NCI-H460 (cell line): ENCODE measurements around the gene ATP6V1G2. TPM values are rescaled to one million over a fixed set of nuclear protein-coding genes. Genes with fewer than 3 reads are reported as not detected.
"Not testable (repeated sequence)": the region's sequence is repeated elsewhere in the genome, so short reads cannot be mapped to it uniquely, and the experiment has no call there.

Experiments
- DNase-seq: peaks from one replicate; pipeline ENCODE4 v3.0.0-alpha.2; 2016; ENCODE audit warnings: low read depth; ENCODE audit errors: extremely low read depth
- total RNA-seq: library from RNA; depleted of rRNA; stranded (reverse); fragments of >200 nt; shearing (Covaris generic); gene quantifications from 2 replicates; pipeline ENCODE4 v1.2.3, GENCODE V29; 2014

ATP6V1G2 gene
- total RNA-seq, 1 experiment from 2014 or later, result 0.27 TPM

DNA sequence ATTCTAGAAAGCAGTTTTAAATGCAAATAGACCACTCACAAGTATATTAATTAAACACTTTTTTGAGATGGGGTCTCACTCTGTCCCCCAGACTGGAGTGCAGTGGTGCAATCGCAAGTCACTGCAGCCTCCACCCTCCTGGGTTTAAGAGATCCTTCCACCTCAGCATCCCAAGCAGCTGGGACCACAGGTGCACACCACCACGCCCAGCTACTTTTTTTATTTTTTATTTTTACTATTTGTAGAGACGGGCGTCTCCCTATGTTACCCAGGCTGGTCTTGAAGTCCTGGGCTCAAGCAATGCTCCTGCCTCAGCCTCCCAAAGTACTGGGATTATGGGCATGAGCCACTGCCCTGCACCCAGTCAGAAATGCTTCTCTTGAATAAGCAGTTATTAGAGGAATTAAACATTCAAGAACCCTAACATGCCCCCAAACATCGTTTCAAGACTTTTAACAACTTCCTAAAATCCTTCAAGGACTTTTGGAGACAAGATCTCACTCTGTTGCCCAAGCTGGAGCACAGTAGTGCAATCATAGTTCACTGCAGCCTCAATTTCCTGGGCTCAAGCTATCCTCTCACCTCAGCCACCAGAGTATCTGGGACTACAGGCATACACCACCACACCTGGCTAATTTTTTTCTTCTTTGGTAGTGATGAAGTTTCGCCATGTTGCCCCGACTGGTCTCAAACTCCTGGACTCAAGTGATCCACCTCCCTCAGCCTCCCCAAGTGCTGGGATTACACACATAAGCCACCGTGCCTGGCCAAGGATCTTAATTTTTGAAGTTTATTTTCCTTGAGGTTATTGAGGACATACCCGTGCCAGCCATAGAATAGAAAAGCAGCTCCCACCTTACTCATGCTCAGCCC, 14.4 kb downstream of the ATP6V1G2 start:
- DNase-seq, result no peak

DNA sequence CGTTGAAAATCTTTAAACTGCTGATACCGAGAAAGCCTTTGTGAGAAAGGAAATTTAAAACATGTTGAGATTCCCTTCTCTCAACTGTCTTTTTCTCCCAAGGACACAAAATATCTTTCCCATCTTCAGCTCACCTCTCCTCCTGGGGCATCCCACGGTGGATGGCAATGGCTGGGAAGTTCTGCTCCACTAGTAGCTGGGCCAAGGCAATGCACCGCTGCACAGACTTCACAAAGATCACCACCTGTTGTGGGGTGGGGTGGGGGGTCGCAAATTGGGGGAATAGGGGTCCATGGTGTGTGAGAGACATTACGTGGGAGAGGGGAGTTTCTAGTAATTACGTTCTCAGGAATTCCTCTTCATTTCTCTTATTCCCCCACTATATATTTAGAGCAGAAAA, 15.2 kb downstream of the ATP6V1G2 start:
- DNase-seq, result no peak

DNA sequence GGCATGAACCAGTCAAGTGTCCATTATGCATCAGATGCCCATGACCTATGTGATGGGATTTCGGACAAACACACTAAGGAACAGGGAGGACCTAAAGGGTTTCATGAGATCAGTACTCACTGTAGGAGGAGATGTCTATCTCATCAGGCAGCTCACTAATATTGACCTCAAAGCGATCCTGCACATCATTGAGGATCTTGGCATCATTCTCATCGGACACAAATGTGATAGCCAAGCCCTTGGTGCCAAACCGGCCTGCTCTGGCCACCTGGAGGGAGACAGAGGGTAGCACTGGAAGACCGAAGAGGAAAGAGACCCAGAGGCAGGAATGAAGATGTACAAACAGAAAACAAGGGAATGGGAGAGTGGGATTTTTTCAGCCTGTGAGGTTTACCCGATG, 15.7 kb downstream of the ATP6V1G2 start:
- DNase-seq, result no peak

DNA sequence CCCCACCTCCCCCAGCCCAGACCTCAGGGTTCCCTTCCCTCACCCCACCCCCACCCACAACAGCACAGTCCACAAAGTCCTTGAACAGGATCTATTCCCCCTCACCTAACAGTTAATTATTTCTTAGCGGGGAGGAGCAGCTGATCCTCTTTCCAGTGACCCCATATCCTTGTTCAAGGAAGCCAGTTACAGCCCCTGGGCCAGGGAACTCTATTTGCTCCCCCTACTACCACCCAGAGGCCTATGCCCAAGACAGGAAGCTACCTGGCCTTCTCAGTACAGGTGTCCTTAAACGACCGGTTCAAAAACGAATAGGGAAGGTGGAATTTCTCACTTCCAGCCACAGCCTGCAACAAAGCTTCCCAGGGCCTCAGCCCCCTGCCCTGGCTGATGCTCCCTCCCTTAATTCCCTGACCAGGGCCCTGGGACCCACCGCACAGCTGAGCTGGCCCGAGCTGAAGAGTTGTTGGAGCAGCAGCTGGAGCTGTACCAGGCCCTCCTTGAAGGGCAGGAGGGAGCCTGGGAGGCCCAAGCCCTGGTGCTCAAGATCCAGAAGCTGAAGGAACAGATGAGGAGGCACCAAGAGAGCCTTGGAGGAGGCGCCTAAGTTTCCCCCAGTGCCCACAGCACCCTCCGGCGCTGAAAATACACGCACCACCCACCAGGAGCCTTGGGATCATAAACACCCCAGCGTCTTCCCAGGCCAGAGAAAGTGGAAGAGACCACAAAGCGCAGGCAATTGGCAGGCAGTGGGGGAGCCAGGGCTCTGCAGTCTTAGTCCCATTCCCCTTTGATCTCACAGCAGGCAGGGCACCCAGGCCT, 16.9 kb downstream of the ATP6V1G2 start:
- DNase-seq, result no peak

DNA sequence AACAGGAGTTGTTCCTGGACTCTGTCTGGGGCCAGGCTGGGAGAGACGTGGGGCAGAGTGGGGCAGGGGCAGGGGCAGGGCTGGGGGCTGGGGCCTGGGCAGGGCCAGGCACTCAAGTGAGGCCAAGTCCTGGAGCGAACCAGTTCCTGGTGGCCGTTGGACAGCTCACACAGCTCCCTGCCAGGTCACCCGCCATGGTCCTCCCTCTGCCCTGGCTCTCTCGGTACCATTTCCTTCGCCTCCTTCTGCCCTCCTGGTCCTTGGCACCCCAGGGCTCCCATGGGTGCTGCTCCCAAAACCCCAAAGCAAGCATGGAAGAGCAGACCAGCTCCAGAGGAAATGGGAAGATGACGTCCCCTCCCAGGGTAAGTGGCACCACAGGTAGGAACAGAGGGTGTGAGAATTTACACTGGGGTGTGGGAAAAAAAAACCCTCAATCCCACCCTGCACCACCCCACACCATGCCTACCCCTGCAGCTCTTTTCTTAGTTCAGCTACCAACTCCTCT, 17.5 kb downstream of the ATP6V1G2 start, which contains the start of gene MCCD1:
TSS of gene MCCD1 (plus strand) at position 142 of the 508 bp plus-strand sequence. CDS start at position 195, 53 bp downstream.
- no peak for DNase-seq

DNA sequence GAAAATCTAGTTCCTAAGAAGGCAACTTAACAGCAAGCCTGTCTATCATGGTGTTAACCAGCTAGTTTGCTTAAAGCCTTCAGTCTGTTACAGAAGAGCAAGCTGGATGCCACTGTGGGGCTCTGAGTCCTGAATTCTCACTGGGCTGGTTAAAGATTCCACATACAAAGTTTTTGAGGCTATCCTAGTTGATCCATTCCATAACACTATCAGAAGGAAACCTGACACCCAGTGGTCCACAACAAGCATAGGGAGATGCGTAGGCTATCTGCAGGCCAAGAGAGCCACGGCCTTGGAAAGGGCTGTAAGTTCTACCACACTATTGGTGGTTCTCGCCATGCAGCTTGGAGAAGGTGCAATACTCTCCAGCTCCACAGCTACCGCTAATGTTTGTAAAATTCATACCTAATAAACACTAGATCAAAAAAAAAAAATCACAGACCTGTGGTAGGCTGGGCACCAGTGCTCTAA, 18.1 kb downstream of the ATP6V1G2 start:
- no peak for DNase-seq

DNA sequence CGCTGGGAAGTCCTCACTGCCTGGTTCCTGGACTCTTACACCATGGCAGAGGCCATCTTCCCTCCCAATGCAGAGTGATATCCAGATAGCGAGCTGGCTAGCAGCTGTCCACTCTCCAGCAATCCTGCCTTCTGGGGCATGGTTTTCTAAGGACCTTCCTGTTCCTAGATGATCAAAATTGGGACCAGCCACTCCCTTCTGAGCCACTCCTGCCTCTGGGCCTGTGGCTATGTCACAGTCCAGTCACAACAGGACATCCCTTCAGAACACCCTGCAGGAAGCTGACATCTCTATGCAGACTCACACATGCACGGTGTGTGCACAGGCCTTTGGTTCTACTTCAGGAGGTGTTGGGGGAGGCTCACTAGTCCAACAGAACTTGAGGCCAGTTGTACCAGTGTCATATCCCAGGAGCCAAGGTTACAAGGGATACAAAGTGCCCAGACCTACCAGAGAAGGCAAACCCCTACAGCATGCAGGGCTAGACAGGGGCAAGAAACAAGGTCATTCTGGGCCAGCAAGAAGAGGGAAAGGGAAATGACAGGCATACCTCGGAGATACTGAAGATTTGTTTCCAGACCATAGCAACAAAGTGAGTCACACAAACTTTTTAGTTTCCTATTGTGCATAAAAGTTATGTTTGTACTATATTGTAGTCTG, 20.3 kb downstream of the ATP6V1G2 start:
- DNase-seq, result no peak

DNA sequence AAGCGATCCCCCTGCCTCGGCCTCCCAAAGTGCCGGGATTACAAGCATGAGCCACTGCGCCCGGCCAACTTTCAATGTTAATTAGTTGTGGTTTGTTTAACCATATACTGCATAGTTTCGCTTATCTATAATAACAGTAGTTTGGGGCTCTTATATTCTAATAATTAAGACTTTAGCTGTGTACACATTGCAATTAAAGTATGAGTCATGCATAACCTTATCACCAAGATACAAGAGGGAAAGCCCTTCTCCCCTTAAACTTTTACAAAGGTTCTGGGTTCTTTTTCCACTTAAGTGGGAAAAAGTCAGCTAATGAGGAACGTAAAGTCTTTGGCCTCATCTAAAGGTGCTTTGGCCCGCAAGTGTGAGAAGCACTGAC, 20.9 kb downstream of the ATP6V1G2 start:
- DNase-seq, result no peak

DNA sequence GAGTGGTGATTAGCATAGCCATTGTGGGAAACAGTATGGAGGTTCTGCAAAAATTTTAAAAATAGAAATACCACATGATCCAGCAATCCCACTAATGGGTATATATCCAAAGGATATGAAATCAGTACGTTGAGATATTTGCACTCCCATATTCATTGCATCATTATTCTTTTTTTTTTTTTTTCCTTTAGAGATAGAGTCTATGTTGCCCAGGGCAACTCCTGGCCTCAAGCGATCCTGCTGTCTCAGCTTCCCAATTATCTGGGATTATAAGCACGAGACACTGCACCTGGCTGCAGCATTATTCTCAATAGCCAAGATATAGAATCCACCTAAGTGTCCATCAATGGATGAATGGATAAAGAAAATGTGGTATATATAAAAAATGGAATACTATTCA, 24.6 kb downstream of the ATP6V1G2 start:
- no peak for DNase-seq

DNA sequence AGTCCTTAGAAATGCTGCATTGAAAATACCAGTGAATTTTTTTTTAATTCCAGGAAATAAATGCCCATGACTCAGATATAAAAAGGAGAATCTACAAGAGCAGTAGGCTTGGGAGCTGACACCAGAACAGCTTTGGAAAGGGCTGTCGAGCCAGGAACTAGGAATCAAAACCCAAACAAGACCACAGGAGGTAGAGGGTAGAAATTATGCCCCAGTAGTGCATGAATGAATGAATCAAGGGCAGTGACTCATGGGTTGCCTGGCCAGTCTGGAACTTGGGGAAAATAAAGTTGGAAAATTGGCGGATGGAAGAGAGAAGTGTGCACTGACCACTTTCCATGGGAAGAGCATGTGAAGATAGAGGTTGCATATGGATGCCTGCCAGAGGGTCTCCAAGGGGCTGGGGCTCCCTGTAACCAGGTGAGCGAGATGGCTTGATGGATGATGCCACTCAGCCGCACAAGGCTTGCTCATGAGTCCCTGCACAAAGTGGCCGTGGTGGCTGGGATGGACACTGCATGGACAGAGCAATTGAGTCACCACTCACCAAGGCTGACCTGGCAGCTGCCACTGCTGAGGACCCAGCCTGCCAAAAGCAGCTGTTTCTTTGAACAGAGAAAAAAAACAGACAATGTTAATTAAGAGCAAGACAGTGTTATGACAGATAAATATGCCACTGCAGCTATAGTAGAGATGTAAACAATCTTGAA, 32.8 kb downstream of the ATP6V1G2 start:
- no peak for DNase-seq

DNA sequence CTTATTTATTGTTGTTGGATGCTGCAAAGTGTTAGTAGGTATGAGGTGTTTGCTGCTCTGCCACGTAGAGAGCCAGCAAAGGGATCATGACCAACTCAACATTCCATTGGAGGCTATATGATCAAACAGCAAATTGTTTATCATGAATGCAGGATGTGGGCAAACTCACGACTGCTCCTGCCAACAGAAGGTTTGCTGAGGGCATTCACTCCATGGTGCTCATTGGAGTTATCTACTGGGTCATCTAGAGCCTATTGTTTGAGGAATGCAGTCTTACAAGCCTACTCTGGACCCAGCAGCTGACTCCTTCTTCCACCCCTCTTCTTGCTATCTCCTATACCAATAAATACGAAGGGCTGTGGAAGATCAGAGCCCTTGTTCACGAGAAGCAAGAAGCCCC, 36.4 kb downstream of the ATP6V1G2 start:
- DNase-seq, result no peak

DNA sequence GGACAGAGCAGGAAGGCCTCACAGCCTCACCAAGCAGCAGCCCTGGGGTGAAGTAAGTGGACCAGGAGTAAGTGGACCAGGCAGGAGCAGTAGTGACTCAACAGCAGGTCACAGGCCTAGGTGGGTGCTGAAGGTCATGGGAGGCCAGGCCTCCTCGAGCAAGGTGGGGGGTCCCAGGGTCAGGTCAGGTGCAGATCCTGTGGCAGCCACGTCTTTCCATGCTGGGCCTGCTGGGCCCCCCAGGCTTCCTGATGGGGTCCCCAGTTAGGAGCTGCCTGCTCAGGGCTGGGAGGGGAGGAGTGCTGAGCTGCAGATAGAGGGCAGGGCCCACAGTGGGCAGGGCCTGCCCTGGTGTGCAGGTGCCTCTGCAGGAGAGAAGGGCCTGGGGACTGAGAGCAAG, 37.4 kb downstream of the ATP6V1G2 start:
- not testable (repeated sequence) for DNase-seq

DNA sequence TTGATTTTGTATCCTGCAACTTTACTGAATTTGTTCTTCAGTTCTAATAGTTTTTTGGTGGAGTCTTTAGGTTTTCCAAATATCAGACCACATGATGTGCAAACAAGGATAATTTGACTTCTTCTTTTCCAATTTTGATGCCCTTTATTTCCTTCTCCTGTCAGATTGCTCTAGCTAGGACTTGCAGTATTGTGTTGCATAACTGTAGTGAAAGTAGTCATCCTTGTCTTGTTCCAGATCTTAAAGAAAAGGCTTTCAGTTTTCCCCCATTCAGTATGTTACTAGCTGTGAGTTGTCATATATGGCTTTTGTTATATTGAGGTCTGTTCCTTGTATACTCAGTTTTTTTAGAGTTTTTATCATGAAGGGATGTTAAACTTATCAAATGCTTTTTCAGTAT, 43.8 kb downstream of the ATP6V1G2 start:
- no peak for DNase-seq

DNA sequence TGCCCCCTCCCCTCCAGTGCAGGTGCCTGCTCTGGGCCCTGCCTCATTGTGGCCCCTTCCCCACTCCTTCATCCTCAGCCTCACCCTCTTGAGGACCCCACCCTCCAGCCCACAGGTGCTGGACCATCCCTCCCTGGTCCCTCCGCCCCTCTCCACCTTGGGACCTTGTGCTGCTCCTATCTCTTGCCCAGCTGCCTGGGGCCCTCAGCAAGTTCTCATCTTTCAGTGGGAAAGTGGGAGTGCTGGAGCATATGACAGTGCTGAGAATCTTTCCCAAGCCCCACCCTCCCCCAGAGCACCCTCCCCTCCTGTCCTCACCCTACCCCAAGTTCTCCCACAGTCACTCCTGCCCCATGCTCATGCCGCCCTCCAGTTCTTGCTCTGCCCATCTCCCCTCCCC, 46.8 kb downstream of the ATP6V1G2 start:
- DNase-seq, result not testable (repeated sequence)

DNA sequence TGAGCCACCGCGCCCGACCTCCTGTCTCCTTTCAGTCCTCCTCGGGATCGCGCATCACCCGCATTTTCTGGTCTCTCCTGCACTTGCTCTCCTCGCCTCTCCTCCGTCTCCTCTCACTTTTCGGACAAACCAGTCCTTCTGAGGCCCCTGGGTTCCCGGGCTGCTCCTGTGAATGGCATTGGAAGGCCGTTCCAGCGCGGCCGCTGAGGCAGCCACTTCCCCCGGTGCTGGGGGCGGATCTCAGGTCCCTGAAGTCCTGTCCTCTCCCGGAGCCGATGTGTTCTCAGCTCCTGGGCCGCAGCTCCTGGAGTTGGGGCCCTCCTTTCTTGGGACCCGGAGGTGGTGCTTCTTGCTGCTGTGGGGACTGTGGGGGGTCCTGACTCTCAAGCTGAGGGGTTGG, 47.7 kb downstream of the ATP6V1G2 start:
- DNase-seq, result no peak

DNA sequence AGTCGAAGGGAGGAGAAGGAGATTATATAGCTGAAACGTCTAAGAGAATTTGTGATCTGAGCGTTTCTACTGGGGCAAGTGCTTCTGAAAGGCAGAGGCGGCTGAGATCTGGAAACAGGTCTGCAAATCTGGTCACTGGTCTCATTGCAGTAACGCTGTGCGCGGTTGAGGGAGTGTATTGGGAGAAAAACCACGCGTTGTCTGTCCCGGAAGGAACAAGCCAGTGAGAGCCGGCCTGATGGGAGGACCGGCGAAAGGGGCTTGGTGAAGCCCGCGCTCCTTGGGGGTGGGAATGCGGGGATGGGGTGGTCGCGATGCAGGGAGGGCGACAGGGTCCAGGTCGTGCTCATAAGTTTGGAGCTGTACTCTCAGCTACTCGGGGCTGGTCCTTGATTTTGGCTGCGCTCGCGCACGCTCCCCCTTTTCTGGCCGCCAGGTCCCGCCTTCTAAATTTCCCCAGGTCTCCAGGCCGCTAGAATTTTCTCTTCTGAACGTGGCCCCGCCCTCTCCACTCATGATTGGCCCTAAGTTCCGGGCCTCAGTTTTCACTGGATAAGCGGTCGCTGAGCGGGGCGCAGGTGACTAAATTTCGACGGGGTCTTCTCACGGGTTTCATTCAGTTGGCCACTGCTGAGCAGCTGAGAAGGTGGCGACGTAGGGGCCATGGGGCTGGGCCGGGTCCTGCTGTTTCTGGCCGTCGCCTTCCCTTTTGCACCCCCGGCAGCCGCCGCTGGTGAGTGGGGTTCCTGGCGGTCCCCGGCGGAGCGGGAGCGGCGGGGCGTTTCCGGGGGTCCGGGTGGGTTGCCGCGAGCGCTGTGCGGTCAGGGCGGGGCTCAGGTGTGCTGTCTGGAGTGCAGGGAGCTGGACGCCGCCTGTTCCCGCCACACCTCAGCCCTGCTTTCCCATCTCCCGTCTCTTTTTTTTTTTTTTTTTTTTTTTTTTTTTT, 48.6 kb downstream of the ATP6V1G2 start, which contains the start of gene MICB:
TSS of gene MICB (plus strand) at position 615 of the 946 bp plus-strand sequence. CDS start at position 664, 49 bp downstream.
- peak; percentile 23 for DNase-seq

DNA sequence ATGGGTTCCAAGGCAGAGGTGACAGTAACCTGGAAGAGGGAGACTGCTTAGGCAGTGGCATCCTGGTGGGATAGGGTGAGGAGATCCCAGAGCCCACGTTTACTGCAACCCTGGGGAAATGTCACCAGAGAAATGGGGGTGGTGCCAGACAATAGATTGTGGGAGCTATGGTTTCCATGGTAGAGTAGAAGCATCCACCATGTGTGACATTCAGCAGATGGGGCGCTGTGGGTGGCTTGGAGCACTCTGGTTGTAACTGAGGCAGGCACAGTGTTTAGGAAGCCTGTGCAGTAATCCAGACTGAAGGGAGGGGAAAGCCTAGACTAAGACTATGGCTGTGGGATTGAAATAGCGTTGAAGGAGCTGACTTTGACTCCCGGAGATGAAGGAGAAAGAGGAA, 49.6 kb downstream of the ATP6V1G2 start:
- DNase-seq, result not testable (repeated sequence)

DNA sequence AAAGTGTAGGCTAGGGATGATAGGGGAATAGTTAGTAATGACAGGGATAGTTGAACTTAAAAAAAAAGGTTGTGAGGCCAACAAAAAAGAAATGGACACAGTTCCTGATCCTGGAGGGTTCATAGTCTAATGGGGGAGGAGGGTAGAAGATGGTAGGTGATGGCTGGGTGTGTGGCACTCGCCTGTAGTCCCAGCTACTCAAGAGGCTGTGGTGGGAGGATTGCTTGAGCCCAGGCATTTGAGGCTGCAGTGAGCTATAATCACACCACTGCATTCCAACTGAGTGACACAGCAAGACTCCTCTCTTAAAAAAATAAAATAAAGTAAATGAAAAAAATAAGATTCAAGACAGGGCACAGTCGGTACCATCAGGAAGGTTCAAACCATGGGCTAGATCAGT, 50.8 kb downstream of the ATP6V1G2 start:
- no peak for DNase-seq
